GM12873 (cell line): ENCODE measurements around the gene PROK1.

Experiments used
- TF ChIP-seq, protein P1 (sequence below): IDR thresholded peaks from 2 replicates; pipeline ENCODE4 v1.5.1; 2012; ENCODE audit warnings: low read depth, mild to moderate bottlenecking, moderate library complexity, low read length, control low read depth; ENCODE audit not compliant: insufficient read depth; ENCODE audit errors: missing control alignments

The PROK1 gene

GRCh38 chr1:110453829-110454228 is 2.9 kb downstream of the PROK1 start:
- TF ChIP-seq, protein P1, sequence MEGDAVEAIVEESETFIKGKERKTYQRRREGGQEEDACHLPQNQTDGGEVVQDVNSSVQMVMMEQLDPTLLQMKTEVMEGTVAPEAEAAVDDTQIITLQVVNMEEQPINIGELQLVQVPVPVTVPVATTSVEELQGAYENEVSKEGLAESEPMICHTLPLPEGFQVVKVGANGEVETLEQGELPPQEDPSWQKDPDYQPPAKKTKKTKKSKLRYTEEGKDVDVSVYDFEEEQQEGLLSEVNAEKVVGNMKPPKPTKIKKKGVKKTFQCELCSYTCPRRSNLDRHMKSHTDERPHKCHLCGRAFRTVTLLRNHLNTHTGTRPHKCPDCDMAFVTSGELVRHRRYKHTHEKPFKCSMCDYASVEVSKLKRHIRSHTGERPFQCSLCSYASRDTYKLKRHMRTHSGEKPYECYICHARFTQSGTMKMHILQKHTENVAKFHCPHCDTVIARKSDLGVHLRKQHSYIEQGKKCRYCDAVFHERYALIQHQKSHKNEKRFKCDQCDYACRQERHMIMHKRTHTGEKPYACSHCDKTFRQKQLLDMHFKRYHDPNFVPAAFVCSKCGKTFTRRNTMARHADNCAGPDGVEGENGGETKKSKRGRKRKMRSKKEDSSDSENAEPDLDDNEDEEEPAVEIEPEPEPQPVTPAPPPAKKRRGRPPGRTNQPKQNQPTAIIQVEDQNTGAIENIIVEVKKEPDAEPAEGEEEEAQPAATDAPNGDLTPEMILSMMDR: no peak

- TF ChIP-seq, protein P1: no peak
Observed at GRCh38 chr1:110454328-110454727, 3.4 kb downstream of the PROK1 start.

DNA sequence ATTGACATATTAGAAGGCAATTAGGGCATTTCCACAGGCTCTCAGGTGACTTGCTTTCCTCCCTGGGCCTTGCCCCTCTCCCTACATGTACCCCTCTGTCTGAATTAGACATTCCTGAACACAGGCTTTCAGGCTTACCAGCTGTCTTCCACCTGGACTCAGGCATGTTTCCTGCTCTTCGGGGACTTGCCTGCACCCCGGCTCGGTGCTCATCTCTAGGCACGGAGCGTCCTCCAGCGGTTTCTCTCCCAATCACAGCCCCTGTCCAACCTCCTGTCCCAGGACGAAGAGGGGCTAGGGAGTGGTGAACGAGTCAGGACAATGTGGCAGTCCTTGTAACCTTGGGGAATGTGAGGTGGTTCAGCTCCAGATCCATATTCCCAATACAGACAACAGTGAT is 4.2 kb downstream of the PROK1 start:
- TF ChIP-seq, protein P1: peak; percentile 15

DNA sequence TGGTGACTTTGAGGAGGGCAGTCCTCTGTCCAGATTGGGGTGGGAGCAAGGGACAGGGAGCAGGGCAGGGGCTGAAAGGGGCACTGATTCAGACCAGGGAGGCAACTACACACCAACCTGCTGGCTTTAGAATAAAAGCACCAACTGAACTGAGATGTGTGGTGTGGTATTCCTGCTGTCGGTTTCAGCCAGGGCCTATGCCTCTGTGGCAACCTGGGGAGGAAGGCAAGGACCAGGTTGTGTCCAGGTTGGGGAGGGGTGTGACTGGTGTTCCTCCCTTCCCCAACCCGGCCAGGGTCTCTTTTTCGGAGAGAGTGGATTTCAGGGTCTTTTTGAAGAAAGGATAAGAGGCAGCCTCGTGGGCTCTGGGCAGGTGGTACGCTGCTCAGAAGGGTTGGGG is 6.3 kb downstream of the PROK1 start:
- TF ChIP-seq, protein P1: no peak

- TF ChIP-seq, protein P1: peak; percentile 94
Observed at GRCh38 chr1:110460253-110461220, 9.6 kb downstream of the PROK1 start.

DNA sequence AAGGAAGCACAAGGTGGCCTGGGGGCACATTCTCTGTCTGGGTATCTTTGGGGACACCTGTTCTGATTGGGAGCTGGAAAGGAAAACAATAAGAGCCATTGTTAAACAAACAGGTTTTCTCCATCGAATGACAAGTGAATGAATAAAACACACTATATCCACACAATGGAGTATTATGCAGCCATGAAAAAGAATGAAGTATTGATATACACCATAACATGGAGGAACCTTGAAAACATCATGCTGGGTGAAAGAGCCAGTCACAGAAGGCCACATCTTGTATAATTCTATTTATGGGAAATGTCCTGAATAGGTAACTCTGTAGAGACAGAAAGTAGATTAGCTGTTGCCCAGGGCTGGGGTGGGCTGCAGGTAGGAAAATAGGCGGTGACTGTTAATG is 11.1 kb downstream of the PROK1 start:
- TF ChIP-seq, protein P1: no peak

DNA sequence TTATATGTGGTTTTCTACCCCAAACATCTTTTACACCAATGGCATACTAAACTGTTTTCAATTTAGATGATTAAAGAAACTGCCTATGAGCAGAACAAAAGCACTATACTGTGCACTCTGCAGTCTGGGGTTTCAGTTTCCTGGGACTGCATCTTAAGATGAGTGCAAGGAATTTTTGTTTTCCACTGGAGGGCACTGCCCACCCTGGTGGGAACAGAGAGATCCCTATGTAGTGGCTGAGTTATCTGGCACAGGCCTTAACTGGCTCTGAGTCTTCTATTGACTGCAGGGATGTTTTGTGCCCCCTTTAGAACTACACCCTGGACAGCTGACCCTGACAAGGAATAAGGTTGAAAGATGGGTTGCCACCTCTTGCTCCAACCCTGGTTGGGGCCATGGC is 12.0 kb downstream of the PROK1 start:
- TF ChIP-seq, protein P1: no peak
